ENCODE results near the gene CHMP5. TPM values are rescaled to one million over a fixed set of nuclear protein-coding genes. Genes with fewer than 3 reads are reported as not detected.
A peak's percentile ranks its signal among the peaks of the same experiment; 100 is the strongest.

Gene CHMP5
- total RNA-seq, 4 donors from 2014 or later = 48.0 to 77.2 (median 65.2) TPM

GRCh38 chr9:33287087-33287490, 22.2 kb downstream of the CHMP5 start:
- peaks cover 2 to 37% (median 25%) of the 10 kb centered on the region in 4 donors for H3K36me3 ChIP-seq
- no peak overlapping the region for H3K4me3 ChIP-seq
- TF ChIP-seq CTCF (IDR thresholded peaks at IDR 0.05) (peak; percentile 63 to 80 (median 76)), POLR2AphosphoS5 (IDR thresholded peaks at IDR 0.05) (peak in 1 of 2 donors; percentile 31), POLR2A (IDR thresholded peaks at IDR 0.05; ENCODE audit: low read depth) (no peak)
- no peaks in the 10 kb centered on the region for H3K9me3 ChIP-seq
- peak overlapping the region; percentile 50 to 100 (median 99) for H3K27ac ChIP-seq (replicated peaks in 1 of 4)
- 59% methylated on average over 4 of the region's 4 CpGs for WGBS
- peaks cover 26 to 38% (median 31%) of the 10 kb centered on the region in 4 donors for H3K4me1 ChIP-seq
- intact Hi-C loops (cut with DNase I) = loop anchor here (5.0 to 10.0 kb wide), 2 partner anchors 130 to 188 kb away; partner anchors contain the start of gene NOL6
- no peaks in the 10 kb centered on the region for H3K27me3 ChIP-seq
- DNase-seq (ENCODE audit: extremely low spot score) = no peak

GRCh38 chr9:33288235-33288634, 23.4 kb downstream of the CHMP5 start:
- H3K27ac ChIP-seq (replicated peaks in 1 of 4) = peak overlapping the region; percentile 97 to 100 (median 99)
- H3K4me3 ChIP-seq = no peak overlapping the region
- peaks cover 37 to 50% (median 42%) of the 10 kb centered on the region in 4 donors for H3K4me1 ChIP-seq
- no peaks in the 10 kb centered on the region for H3K27me3 ChIP-seq
- intact Hi-C loops (cut with DNase I) = loop anchor here (5.0 to 10.0 kb wide), 2 partner anchors 129 to 187 kb away; partner anchors contain the start of gene NOL6
- TF ChIP-seq POLR2A (IDR thresholded peaks at IDR 0.05; ENCODE audit: low read depth) = no peak
- DNase-seq (ENCODE audit: extremely low spot score) = no peak
- WGBS = 95% methylated on average over 4 of the region's 4 CpGs
- no peaks in the 10 kb centered on the region for H3K9me3 ChIP-seq
- H3K36me3 ChIP-seq = peaks cover 0 to 36% (median 19%) of the 10 kb centered on the region in 4 donors

- WGBS = 74% methylated on average over 7 of the region's 14 CpGs
- Histone ChIP-seq H3K4me1 (peaks cover 38 to 57% (median 49%) of the 10 kb centered on the region in 4 donors), H3K9me3 (no peaks in the 10 kb centered on the region), H3K27me3 (no peaks in the 10 kb centered on the region), H3K27ac (replicated peaks in 1 of 4) (peak overlapping the region; percentile 97 to 100 (median 99)), H3K36me3 (peaks cover 0 to 29% (median 12%) of the 10 kb centered on the region in 4 donors), H3K4me3 (peak overlapping the region; percentile 78 to 89 (median 88))
- no peak for DNase-seq (ENCODE audit: extremely low spot score)
- no peak for TF ChIP-seq EP300 (IDR thresholded peaks at IDR 0.05)
- TF ChIP-seq CTCF (IDR thresholded peaks at IDR 0.05) = no peak
- intact Hi-C loops (cut with DNase I) = loop anchor here (5.0 to 10.0 kb wide), 2 partner anchors 128 to 186 kb away; partner anchors contain the start of gene NOL6
Measured at GRCh38 chr9:33288828-33289483, 24.1 kb downstream of the CHMP5 start.

- 14% methylated on average over 12 of the region's 12 CpGs for WGBS
- intact Hi-C loops (cut with DNase I) = loop anchor here (5.0 to 10.0 kb wide), 2 partner anchors 128 to 185 kb away; partner anchors contain the start of gene NOL6
- no peaks in the 10 kb centered on the region for H3K9me3 ChIP-seq
- peaks cover 42 to 60% (median 53%) of the 10 kb centered on the region in 4 donors for H3K4me1 ChIP-seq
- H3K36me3 ChIP-seq = peaks cover 0 to 31% (median 12%) of the 10 kb centered on the region in 4 donors
- TF ChIP-seq CTCF (IDR thresholded peaks at IDR 0.05) = no peak
- no peak for TF ChIP-seq POLR2A (IDR thresholded peaks at IDR 0.05; ENCODE audit: low read depth)
- DNase-seq (ENCODE audit: extremely low spot score) = no peak
- H3K4me3 ChIP-seq = peak overlapping the region; percentile 78 to 89 (median 88)
- H3K27ac ChIP-seq (replicated peaks in 1 of 4) = peak overlapping the region; percentile 97 to 100 (median 99)
- no peaks in the 10 kb centered on the region for H3K27me3 ChIP-seq
Measured at GRCh38 chr9:33289496-33289895, 24.6 kb downstream of the CHMP5 start.

- Histone ChIP-seq H3K27ac (replicated peaks in 1 of 4) (peak overlapping the region; percentile 97 to 100 (median 99)), H3K9me3 (no peaks in the 10 kb centered on the region), H3K4me1 (peaks cover 46 to 64% (median 56%) of the 10 kb centered on the region in 4 donors), H3K4me3 (peak overlapping the region; percentile 78 to 89 (median 88)), H3K27me3 (no peaks in the 10 kb centered on the region), H3K36me3 (peaks cover 0 to 35% (median 16%) of the 10 kb centered on the region in 4 donors)
- 0% methylated on average over 14 of the region's 14 CpGs for WGBS
- no peak for DNase-seq (ENCODE audit: extremely low spot score)
- TF ChIP-seq CTCF (IDR thresholded peaks at IDR 0.05) (no peak), POLR2AphosphoS5 (IDR thresholded peaks at IDR 0.05) (no peak), POLR2A (IDR thresholded peaks at IDR 0.05; ENCODE audit: low read depth) (no peak), EP300 (IDR thresholded peaks at IDR 0.05) (no peak)
- intact Hi-C loops (cut with DNase I) = loop anchor here (5.0 to 10.0 kb wide), 3 partner anchors 37 to 185 kb away; partner anchors contain the start of gene NOL6
Measured at GRCh38 chr9:33289936-33290246, 25.0 kb downstream of the CHMP5 start.

Measured in esophagus muscularis mucosa (tissue), 4 donors.